ENCODE data around the gene LUZP2. TPM values are rescaled to one million over a fixed set of nuclear protein-coding genes. Genes with fewer than 3 reads are reported as not detected.
"Not testable (repeated sequence)": the region's sequence is repeated elsewhere in the genome, so short reads cannot be mapped to it uniquely, and the experiment has no call there.

The LUZP2 gene
- total RNA-seq, 1 donor from 2014 or later: 1.3 TPM

DNA sequence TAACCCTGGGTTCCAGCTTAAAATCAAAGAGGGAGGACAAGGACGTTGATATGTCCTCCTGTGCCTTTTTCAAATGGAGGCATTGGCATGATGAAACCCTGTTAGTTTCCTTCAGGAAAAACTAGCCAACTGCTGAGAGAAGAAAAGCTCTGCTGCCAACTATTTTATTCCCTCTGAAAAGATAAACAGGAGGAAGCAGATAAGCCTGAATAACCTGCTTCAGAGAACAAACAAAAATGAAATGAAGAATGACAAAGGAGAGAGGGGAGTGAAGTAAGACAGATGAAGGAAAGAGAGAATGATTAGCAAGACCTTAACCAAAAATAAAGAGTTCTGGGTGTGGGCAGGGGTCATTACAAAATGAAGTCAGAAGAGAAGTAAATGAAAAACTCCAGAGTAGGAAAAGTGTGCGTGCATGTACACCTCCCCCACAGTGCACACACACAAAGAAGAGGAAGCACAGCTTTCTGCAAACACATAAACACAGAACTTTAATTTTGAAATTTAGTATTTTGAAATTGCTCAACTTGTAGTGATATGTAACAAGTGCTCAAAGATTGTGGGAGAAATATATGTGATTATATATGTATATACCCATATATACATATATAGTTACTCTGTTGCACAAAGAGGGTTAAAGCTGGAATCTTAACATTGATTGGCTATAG is 332.2 kb downstream of the LUZP2 start:
- ATAC-seq: no peak

DNA sequence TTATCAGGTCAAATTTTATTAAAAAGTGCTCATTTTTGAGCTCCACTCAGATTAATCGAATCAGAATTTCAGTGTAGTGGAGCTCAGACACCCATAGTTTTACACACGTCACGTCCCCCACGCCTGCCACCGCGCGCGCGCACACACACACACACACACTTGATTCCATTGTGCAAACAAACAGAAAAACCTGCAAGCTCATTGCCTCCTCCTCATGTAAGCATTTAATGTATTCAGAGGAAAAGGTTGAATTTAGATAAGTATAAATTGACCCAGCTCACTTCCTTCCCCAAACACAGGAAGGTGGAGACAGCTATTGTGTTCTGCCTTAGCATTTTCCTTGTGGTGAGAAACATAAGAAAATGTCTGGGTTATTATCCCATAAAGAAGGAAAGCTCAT is 336.7 kb downstream of the LUZP2 start:
- no peak for ATAC-seq

DNA sequence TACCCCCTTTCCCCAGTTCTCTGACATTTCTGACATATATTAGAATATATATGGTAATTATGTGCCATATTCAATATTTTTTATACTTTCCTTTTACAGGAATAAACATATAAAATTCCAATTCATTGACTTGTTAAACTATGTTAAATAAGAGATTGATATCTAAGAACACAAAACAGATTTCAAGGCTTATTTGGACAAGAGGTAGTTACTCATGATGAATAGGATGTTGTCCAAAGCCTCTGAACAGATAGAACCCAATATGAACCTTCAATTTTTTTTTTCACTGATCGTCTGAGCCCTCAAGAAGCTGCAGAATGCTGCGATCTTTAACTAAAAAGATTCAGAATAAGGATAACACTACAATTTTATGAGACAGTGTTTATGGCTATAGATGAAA is 340.3 kb downstream of the LUZP2 start:
- ATAC-seq: no peak

DNA sequence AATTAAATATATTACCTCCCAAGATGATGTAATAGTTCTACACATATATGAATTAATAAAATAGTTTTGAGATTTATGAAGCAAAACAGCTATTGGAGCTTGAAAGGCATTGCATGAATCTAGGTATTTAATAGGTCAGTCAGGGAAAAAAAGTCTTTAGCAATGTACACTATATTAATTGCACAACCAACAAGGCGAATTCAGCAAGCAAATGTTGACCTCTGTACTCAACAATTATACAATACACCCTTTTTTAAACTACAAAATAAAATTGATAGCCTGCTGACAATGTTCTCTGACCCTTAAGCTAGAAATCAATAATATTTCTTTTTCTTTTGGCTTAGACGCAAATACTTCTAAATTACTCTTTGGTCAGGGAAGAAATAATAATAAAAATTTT is 345.5 kb downstream of the LUZP2 start:
- ATAC-seq: no peak

DNA sequence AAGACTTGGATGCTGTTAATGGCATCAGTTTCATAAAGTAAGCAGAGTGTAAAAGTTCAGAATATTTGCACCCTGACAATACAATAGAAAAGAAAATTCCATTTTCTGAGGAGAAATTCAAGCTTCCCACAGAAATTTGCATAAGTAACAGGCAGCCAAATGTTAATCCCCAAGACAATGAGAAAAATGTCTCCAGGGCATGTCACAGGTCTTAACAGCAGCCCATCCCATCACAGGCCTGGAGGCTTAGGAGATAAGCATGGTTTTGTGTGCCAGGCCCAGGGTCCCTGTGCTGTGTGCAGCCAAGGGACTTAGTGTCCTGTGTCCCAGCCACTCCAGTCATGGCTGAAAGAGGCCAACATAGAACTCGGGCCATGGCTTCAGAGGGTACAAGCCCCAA is 347.6 kb downstream of the LUZP2 start:
- no peak for ATAC-seq

DNA sequence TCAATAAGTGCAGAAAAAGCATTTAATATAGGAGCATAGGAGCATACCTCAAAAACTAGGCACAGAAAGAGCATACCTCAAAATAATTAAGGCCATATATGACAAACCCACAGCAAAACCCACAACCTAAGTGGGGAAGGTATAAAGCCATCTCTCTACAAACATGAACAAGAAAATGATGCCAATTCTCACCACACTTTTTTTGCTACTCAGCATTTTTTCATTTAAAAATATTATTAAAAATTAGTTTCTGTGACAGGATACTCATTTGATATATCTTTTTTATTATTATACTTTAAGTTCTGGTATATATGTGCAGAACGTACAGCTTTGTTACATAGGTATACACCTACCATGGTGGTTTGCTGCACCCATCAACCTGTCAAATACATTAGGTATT is 352.0 kb downstream of the LUZP2 start:
- no peak for ATAC-seq

DNA sequence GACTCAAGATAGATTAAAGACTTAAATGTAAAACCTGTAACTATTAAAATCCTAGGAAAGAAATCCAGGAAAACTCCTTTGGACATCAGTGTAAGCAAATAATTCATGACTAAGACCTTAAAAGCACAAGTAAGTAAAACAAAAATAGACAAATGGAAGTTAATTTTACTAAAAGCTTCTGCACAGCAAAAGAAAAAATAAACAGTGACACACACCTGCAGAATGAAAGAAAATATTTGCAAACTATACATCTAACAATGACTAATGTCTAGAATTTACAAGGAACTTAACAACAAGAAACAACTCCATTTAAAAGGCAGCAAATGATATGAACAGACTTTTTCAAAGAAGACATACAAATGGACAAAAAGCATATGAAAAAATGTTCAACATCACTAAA is 359.1 kb downstream of the LUZP2 start:
- ATAC-seq: no peak

DNA sequence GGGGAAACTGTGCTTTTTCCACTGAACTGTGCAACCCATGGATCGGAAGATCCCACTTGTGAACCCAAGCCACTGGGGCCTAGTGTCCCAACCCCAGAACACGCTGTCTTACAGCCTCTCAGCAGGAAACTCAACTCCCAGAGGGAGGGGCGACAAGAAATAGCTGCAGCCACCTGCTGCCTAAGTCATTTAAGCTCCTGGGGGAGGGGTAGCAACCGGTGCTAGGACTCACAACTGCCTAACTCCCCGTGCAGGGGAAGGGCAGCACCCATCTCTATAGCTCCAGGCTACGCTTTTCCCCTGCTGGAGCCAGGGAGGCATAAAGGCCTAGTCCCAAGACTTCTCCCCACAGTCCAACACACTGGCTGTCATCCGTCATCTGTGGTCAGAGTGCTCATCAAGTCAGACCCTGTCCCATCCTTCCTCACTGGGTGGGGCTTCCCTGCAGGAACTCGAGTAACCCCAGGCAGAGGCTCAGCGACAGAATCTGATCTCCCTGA is 363.0 kb downstream of the LUZP2 start:
- ATAC-seq: no peak

DNA sequence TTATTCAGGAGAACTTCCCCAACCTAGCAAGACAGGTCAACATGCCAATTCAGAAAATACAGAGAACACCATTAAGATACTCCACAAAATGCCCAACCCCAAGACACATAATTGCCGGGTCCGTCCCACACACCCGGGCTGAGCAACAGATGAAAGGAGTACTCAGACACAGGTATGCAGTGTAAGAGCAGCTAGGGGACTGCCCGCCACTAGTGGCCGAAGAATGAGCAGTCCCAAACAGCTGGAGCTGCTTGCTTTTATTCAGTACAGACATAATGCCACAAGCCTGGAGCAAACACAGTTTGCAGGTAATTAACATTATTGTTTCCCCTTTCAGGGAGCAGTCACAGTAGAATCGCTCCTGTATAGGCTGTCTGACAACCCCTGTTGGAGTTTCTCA is 364.6 kb downstream of the LUZP2 start:
- ATAC-seq: no peak

DNA sequence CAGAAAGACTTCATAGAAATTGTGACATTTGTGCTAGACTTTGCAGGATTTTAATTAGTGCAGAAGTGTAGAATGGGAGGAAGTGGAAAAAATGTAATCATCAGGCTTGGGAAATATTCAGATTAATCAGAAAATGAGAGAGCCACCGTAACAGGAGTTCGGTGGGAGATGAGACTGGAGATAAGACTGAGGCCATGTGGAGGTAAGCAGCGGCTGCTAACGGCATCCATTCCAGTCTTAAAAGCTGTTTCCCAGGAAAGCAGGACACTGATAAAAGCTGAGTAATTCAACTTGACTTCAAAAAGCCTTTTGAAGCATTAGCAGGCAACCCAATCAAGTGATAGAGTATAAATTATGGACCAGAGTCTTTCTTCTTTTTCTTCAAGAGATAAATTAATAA is 369.9 kb downstream of the LUZP2 start:
- no peak for ATAC-seq

DNA sequence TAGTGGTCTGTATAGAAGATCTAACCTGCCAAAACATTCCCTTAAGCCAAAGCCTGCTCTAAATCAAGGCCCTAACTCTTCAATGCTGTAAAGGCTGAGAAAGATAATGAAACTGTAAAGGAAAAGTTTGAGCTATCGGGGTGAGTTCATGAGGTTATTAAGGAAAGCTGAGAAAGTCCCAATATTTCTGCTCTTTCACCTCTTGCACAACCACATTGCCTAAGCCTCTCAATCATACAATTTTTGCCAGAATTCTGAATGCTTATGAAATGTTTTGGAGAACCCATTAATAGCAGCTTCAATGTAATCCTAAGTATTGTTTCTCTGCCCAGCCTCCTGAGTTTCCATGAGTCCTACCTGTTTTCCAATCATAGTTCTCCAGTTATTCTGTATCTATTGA is 373.2 kb downstream of the LUZP2 start:
- no peak for ATAC-seq

DNA sequence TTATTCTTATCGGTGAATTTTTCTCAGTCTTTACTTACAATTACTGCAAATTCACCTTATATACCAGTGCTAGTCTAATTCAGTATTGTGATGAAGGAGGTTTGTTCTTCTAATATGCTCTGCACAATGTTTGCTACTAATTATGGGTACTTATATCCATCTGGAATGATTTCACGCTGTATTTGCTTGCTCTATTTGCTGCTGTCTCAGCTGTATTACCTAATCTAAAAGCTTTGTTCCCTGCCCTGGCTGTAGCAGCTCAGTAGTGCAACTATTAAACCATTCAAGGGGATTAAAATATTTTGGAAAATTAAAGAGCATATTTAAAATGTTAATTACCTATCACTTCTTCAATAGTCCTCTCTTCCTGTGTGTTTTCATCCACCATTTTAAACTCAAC is 375.3 kb downstream of the LUZP2 start:
- no peak for ATAC-seq

DNA sequence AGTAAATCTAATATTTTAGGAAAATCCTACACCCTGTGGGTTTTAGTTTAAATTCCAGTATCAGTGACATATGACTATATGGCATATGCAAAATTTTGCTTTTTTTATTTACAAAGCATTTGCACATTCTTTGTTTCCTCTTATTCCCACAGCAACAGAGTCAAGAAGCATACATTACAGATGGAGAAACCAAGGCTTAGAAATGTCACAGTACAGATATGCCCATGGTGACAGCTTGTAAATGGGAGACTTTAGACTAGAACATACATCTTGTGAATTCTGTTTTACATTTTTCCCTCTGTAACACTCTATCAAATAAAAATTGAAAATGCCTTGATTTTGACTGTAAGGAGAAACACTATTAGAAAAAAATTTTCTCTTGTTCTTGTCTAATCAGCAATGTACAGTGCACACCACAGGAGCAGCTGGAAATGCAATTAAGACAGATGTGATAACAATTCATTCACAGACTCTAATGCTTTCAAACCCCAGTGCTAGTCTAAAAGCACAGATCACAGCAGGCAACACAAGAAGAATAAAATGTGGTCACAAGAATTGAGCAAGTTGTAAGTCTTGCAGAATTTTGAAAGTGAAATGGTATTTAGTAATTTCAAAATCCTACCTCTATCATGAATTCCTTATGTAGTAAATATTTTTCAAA is 375.9 kb downstream of the LUZP2 start:
- ATAC-seq: no peak

DNA sequence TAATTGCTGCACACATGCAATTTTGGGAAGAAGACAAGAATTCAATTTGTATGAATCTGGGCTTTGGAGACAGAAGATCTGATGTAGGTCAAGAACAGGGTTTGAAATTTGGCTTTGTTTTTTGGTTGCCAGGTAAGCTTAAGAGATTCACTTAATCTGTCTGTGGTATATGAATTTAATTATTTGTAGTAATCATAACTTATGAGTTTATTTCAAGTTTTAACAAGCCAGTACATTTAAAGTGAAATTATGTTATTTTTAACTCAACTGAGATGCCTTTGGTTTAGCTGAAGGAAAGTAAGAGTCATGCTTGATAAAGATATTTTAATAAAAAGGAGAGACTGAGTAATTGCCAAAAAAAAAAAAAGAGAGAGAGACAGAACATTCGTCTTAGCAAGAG is 384.1 kb downstream of the LUZP2 start:
- no peak for ATAC-seq

DNA sequence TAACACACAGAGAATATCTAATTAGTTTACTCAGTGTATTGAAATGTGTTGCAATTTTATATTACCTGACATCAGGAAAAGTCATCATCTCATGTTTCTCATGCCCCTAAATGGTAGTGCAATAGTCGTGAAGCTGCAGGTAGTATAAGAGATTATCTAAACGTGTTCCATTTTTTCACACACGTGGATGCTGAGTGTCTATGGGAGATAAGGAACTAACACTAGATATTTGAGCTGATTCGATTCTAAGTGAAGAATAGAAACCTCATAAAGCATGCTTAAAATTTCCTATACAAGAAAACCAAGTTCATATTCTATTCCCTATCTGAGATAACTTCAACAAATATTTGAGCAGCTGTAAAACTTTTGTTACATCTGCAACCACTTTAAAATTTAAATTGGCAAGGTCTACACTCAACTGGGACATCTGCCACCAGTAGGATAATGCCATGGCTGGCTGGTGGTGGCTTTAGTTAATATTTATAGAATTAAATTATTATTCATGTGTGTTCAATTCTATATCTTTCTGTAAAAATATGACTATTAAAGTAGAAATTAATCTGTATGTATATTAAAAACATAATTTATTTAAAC is 388.8 kb downstream of the LUZP2 start:
- ATAC-seq: no peak

DNA sequence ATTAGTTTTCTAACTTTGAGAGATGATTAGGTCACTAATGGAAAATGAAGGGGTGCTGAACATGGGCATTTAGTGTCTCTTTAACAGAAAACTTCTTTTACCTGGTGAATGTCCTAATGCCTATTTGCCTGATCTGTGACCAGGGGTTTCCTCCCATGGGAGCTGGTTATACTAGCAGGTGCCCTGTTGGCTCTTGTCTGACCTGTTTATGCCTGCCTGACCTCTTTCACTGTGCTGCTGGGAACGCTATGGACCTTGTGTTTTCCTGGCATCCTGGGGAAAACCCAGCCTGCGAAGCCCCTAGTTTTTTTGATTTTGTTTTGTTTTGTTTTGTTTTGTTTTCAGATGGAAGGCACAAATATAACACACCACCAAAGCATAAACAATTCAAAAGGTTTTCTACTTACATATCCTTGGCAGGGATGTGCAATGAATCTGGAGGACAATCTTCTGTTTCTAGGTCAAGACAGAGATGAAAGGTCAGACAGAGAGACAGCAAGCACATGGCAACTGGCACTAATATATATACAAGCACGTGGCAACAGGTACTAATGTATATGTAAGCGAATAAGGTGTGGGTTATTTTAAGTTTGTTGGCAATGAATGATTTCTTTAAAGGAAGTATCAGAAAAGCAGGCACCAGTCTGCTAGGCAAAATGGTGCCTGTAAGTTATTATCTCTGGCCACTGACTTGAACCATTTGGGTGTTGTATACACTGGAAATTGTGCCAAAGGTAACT is 390.2 kb downstream of the LUZP2 start:
- ATAC-seq: no peak

DNA sequence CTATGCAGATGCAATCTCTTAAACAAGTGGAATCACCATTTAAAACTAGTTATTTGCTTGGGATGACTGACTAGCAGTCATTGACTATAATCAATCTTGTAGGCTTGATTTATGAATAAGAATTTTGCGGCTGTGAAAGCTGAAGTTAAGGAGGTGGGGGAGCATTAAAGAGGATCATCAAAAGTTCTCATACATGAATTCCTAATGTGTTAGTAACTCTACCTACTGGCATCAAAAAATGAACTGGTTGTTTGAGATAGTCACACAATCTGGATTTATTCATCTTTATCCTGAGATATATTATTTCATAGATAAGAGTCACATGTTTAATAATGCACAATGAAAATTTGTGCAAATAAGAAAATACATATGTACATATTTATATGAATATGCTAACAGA is 393.6 kb downstream of the LUZP2 start:
- ATAC-seq: no peak

DNA sequence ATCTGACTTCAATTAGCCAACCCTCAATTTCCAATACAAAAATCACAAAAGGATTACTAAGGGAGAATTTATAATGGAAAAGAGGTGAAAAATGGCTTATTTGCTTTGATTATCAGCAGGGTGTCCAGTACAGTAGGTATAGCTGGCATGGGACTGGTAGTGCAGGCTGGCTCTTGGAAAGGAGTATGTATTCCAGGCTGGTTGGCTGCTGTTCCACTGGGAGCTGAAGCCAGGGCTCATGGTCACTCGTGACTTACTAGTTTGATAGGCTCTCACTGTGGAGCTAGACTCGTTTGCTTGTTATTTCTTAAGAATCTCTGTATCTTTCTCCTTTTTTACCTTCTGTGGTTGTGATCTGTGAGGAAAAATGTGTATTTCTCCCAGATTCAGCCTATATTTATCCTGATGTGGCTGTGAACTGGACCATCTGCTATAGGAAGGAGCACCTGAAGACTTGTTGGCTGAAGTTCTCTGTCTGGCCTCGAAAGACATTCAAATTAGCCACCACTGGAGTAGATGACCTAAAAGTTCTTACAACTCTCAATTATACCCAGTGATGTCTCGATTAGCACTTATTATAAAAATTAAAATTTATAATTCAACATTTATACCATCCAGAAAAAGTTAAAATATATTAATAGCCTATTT is 395.1 kb downstream of the LUZP2 start:
- ATAC-seq: not testable (repeated sequence)

DNA sequence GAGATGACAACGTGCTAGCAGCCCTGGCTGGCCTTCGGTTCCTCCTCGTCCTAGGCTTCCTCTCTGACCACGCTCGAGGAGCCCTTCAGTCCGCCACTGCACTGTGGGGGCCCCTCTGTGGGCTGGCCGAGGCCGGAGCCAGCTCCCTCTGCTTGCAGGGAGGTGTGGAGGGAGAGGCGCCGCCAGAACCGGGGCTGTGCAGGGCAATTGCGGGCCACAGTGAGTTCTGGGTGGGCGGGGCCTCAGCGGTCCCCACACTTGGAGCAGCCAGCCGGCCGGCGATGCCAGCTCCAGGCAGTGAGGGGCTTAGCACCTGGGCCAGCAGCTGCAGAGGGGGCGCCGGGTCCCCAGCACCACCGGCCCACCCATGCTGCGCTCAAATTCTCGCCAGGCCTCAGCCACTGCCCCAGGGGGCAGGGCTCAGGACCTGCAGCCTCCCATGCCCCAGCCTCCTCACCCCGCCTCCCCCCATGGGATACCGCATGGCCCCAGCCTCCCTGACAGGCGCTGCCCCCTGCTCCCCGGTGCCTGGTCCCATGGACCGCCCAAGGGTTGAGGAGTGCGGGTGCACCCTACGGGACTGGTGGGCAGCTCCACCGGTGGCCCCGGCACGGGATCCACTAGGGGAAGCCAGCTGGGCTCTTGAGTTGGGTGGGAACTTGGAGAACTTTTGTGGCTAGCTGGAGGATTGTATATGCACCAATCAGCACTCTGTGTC is 399.4 kb downstream of the LUZP2 start:
- no peak for ATAC-seq

DNA sequence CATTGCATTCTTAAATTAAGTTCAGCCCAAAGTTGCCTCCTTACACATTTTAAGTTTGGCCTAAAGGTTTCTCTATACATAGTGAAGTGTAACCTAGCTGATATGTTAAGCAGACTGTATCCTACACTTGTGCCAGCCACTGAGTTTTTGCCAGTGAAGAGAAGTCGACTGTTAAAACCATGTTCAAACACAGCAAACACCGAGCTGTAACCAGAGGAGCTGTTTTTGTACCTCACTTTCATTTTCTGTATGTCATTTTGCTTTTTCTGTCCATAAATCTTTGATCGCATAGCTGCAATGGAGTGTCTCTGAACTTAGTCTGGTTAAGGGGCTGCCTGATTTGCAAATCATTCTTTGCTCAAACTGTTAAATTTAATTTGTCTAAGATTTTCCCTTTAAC is 403.7 kb downstream of the LUZP2 start:
- ATAC-seq: no peak

DNA sequence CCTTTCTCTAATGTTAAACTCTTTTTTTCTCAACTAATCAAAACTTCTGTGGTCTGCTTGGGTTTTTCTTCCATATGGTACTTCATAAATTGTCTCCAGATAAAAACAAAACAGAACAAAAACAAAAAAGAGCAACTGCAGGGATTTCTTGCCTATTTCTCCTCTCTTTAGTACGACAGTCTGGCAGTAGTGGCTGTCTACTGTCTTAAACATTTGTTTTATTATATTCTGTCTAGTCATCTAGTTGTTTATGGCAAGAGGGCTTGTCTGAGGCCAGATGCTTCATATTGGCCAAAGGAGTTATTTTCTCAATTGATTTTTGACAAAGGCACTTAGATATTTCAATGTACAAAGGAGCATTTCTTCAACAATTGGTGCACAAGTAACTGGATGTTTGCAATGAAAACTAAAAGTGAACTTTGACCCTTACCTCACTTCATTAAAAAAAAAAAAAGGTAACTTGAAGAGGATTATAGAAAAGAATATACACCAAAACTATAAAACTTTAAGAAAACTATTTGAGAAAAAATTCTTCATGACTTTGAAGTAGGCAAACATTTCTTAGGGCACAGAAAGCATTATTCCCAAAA is 404.2 kb downstream of the LUZP2 start:
- ATAC-seq: no peak

DNA sequence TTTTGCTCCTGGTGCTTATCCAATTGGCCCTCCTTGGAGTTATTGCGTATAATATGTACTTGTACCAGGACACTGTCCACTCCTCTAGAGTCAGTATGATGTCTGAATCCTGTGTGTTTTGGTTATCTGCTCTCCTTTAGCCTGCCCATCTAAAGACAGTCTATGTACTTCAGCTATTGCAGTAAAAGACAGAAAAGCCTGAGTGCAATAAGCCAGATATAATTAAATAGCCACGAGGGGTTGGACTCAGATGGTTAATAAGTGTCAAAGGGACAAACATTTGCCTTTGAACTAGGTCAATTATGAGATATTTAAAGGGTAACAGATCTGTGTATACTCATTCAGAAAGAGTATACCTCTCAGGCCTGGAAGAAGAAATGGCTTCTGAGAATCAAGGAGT is 406.7 kb downstream of the LUZP2 start:
- no peak for ATAC-seq

Data from esophagus mucosa (tissue), 1 donor.